K562 (cell line): ENCODE results near the gene ZNF239. TPM values are rescaled to one million over a fixed set of nuclear protein-coding genes. Genes with fewer than 3 reads are reported as not detected.

Experiments
- KDM5B ChIP-seq: fragments of 200-600 bp; sonication (generic); IDR thresholded peaks from 2 replicates; pipeline ENCODE4 v1.6.1; 2012; ENCODE audit warnings: low read depth, mild to moderate bottlenecking, moderate library complexity, low read length, control low read depth, inconsistent platforms; ENCODE audit not compliant: insufficient replicate concordance
- MYNN ChIP-seq, 2 experiments: sonication (generic); formaldehyde crosslinking in 1 of 2; IDR thresholded peaks; 2 replicates each; pipeline versions ENCODE4 v1.5.0 to v1.6.1; 2016 to 2020; ENCODE audit warnings: antibody characterized with exemption in 1 of 2, missing genetic modification reagents in 1 of 2
- POLR2AphosphoS2 ChIP-seq: IDR thresholded peaks from 2 replicates; pipeline ENCODE4 v1.6.1; 2012; ENCODE audit warnings: low read length, improper control_type of control experiment
- ZNF398 ChIP-seq: fragments of 250-450 bp; sonication (Bioruptor Pico); IDR thresholded peaks from 2 replicates; pipeline ENCODE4 v1.8.0; 2021; ENCODE audit warnings: moderate library complexity, mild to moderate bottlenecking, inconsistent platforms
- ZNF449 ChIP-seq: fragments of 250-450 bp; sonication (Bioruptor Pico); IDR thresholded peaks from 2 replicates; pipeline ENCODE4 v1.8.0; 2022; ENCODE audit warnings: moderate library complexity, mild to moderate bottlenecking, inconsistent platforms
- ZNF609 ChIP-seq: sonication (generic); formaldehyde crosslinking; IDR thresholded peaks from 2 replicates; pipeline ENCODE4 v1.8.1; 2023; ENCODE audit warnings: missing genetic modification reagents, mild to moderate bottlenecking, borderline replicate concordance
- polyA plus RNA-seq, 8 experiments: library from polyadenylated mRNA; depleted of rRNA in 4 of 8; stranded (reverse) in 5 of 8; unstranded in 3 of 8; fragments of >200 nt; fragmentation: Nextera tagmentation in 2 of 8; fragmentation: Illumina TruSeq in 1 of 8; extraction: Ambion mirVana in 2 of 8; extraction: Trizol in 1 of 8; gene quantifications; 2 replicates each; pipeline versions ENCODE4 v1.2.1 to v1.2.3, GENCODE V29; 2011 to 2014; ENCODE audit warnings: inconsistent platforms in 1 of 8, missing spikeins in 1 of 8
- total RNA-seq, 7 experiments: library from RNA; depleted of rRNA in 6 of 7; stranded (reverse); fragments of >200 nt in 6 of 7; fragmentation: Illumina TruSeq in 2 of 7; extraction: Trizol in 2 of 7; gene quantifications; 2 replicates each; pipeline versions ENCODE4 v1.2.1 to v1.2.3, GENCODE V29; 2011 to 2021; ENCODE audit warnings: low replicate concordance in 1 of 7

The ZNF239 gene
- total and polyA plus RNA-seq, 9 of the 15 experiments (the other 6 are each of a cell fraction or from before 2014, with no cell fraction given), result 13.7 to 26.7 (median 23.4) TPM

GRCh38 chr10:43584051-43584450 lies 9.6 kb upstream of the ZNF239 start (continued):
- no peak for TF ChIP-seq ZNF609 (CRISPR knock-in tag)
- no peak for TF ChIP-seq ZNF449
- no peak for TF ChIP-seq KDM5B
- TF ChIP-seq ZNF398 (CRISPR knock-in tag), result no peak
- TF ChIP-seq MYNN (IDR thresholded peaks at IDR 0.05), result no peak
- no peak for TF ChIP-seq MYNN (CRISPR knock-in tag; IDR thresholded peaks at IDR 0.05)
- TF ChIP-seq POLR2AphosphoS2, result no peak
